ENCODE results near the gene LATS2. TPM values are rescaled to one million over a fixed set of nuclear protein-coding genes. Genes with fewer than 3 reads are reported as not detected.
"Not testable (repeated sequence)": the region's sequence is repeated elsewhere in the genome, so short reads cannot be mapped to it uniquely, and the experiment has no call there.

LATS2 gene
- total RNA-seq, 1 donor from 2014 or later, result 48.7 TPM

GRCh38 chr13:20968745-20969144, 92.6 kb downstream of the LATS2 start:
- DNase-seq (ENCODE audit: low spot score), result no peak

- DNase-seq (ENCODE audit: low spot score), result no peak
These were observed 94.0 kb downstream of the LATS2 start for GRCh38 chr13:20967340-20967739.

- DNase-seq (ENCODE audit: low spot score), result no peak
These were observed 96.5 kb downstream of the LATS2 start for GRCh38 chr13:20964904-20965303.

GRCh38 chr13:20961663-20962062, 99.7 kb downstream of the LATS2 start:
- DNase-seq (ENCODE audit: low spot score), result peak; percentile 6

GRCh38 chr13:20960663-20961309, 100.6 kb downstream of the LATS2 start:
- peak; percentile 64 for DNase-seq (ENCODE audit: low spot score)

GRCh38 chr13:20957049-20957620, 104.3 kb downstream of the LATS2 start:
- peak; percentile 55 for DNase-seq (ENCODE audit: low spot score)

- no peak for DNase-seq (ENCODE audit: low spot score)
These were observed 105.9 kb downstream of the LATS2 start for GRCh38 chr13:20955496-20955895.

GRCh38 chr13:20953245-20953931, 108.0 kb downstream of the LATS2 start:
- DNase-seq (ENCODE audit: low spot score), result no peak

GRCh38 chr13:20952838-20953237, 108.5 kb downstream of the LATS2 start:
- no peak for DNase-seq (ENCODE audit: low spot score)

- peak; percentile 18 for DNase-seq (ENCODE audit: low spot score)
These were observed 113.4 kb downstream of the LATS2 start for GRCh38 chr13:20948001-20948400.

GRCh38 chr13:20945952-20946383, 115.4 kb downstream of the LATS2 start:
- peak; percentile 81 for DNase-seq (ENCODE audit: low spot score)

- no peak for DNase-seq (ENCODE audit: low spot score)
These were observed 118.3 kb downstream of the LATS2 start for GRCh38 chr13:20942938-20943559.

GRCh38 chr13:20940511-20940910, 120.9 kb downstream of the LATS2 start:
- DNase-seq (ENCODE audit: low spot score), result not testable (repeated sequence)

- no peak for DNase-seq (ENCODE audit: low spot score)
These were observed 121.3 kb downstream of the LATS2 start for GRCh38 chr13:20940083-20940482.

GRCh38 chr13:20939662-20940061, 121.7 kb downstream of the LATS2 start:
- DNase-seq (ENCODE audit: low spot score), result no peak

GRCh38 chr13:20938302-20938701, 123.1 kb downstream of the LATS2 start:
- no peak for DNase-seq (ENCODE audit: low spot score)

- DNase-seq (ENCODE audit: low spot score), result no peak
These were observed 133.7 kb downstream of the LATS2 start for GRCh38 chr13:20927596-20928257.

GRCh38 chr13:20925395-20925790, 136.0 kb downstream of the LATS2 start:
- DNase-seq (ENCODE audit: low spot score), result peak; percentile 49

- peak; percentile 43 for DNase-seq (ENCODE audit: low spot score)
These were observed 136.5 kb downstream of the LATS2 start for GRCh38 chr13:20924758-20925394.

GRCh38 chr13:20923272-20923671, 138.1 kb downstream of the LATS2 start:
- peak; percentile 26 for DNase-seq (ENCODE audit: low spot score)
